GM12878 (cell line): Measurements from ENCODE around the gene CCDC32. TPM values are rescaled to one million over a fixed set of nuclear protein-coding genes. Genes with fewer than 3 reads are reported as not detected.

Experiments used
- ATAC-seq: fragments of 200-7000 bp; cut with Tn5 transposase; 3 replicates; pipeline ENCODE4 v1.9.1; 2020; ENCODE audit warnings: mild to moderate bottlenecking, moderate library complexity
- BruUV-seq: library from RNA; stranded (reverse); fragments of 400-500 nt; replicated peaks from 2 replicates; lab custom pipeline; 2021; lab: Mats Ljungman, UMichigan
- CTCF ChIA-PET: fragments of 300-600 bp; sonication (Branson Sonifier 250); formaldehyde crosslinking; extraction: SDS; loops from one replicate; lab custom pipeline; 2021; ENCODE audit warnings: inconsistent platforms; lab: Yijun Ruan, JAX
- POLR2A ChIA-PET: fragments of 350-600 bp; formaldehyde crosslinking; extraction: SDS; loops from one replicate; lab custom pipeline; 2021; ENCODE audit warnings: inconsistent platforms; lab: Charles Lee
- RAD21 ChIA-PET: fragments of 300-600 bp; sonication (Branson Sonifier 250); formaldehyde crosslinking; loops from one replicate; lab custom pipeline; 2023; ENCODE audit warnings: antibody characterized with exemption; ENCODE audit not compliant: unreplicated experiment; lab: Charles Lee
- SMC1A ChIA-PET: fragments of 300-600 bp; sonication (Branson Sonifier 250); formaldehyde crosslinking; loops from one replicate; lab custom pipeline; 2023; ENCODE audit not compliant: unreplicated experiment, uncharacterized antibody; lab: Charles Lee
- DNase-seq: peaks from one replicate; pipeline ENCODE4 v3.0.0-alpha.2; 2011; ENCODE audit warnings: low read depth, low spot score
- FAIRE-seq: peaks from 3 replicates; lab custom pipeline; 2011; peaks lifted over from hg19 to GRCh38; lab: Jason Lieb, UNC
- H2AFZ ChIP-seq: 2 replicates; pipeline ENCODE4 v1.6.0; 2011; ENCODE audit warnings: low read depth, low read length, control low read depth; ENCODE audit not compliant: control insufficient read depth
- H3K27ac ChIP-seq: 2 replicates; pipeline ENCODE4 v1.5.1; 2011; ENCODE audit warnings: control low read depth; ENCODE audit not compliant: control insufficient read depth, insufficient read depth
- H3K27me3 ChIP-seq, 2 experiments: replicated peaks in 1 of 2; 2 replicates each; pipeline versions ENCODE4 v1.6.0 to v1.6.1; 2011; ENCODE audit warnings: low read length in 1 of 2; ENCODE audit not compliant: control insufficient read depth in 2 of 2, insufficient read depth in 2 of 2
- H3K36me3 ChIP-seq, 2 experiments: 2 replicates each; pipeline ENCODE4 v1.5.1; 2011; ENCODE audit warnings: low read length in 1 of 2; ENCODE audit not compliant: control insufficient read depth in 2 of 2, insufficient read depth in 2 of 2
- H3K4me1 ChIP-seq: 2 replicates; pipeline ENCODE4 v1.6.1; 2011; ENCODE audit warnings: mild to moderate bottlenecking, low read length, moderate library complexity, mixed read lengths; ENCODE audit not compliant: control insufficient read depth, insufficient read depth
- H3K4me2 ChIP-seq: 2 replicates; pipeline ENCODE4 v1.6.0; 2011; ENCODE audit warnings: control low read depth; ENCODE audit not compliant: control insufficient read depth, insufficient read depth
- H3K4me3 ChIP-seq: fragments of 200-600 bp; sonication (generic); 2 replicates; pipeline ENCODE4 v1.5.1; 2016
- H3K79me2 ChIP-seq: 2 replicates; pipeline ENCODE4 v1.6.0; 2011; ENCODE audit warnings: low read length; ENCODE audit not compliant: control insufficient read depth, insufficient read depth
- H3K9ac ChIP-seq: 2 replicates; pipeline ENCODE4 v1.8.0; 2011; ENCODE audit warnings: low read length, control low read depth, mixed read lengths; ENCODE audit not compliant: control insufficient read depth, insufficient read depth
- H3K9me3 ChIP-seq: replicated peaks from 3 replicates; pipeline ENCODE4 v1.5.1; 2011; ENCODE audit warnings: mild to moderate bottlenecking, low read length; ENCODE audit not compliant: control insufficient read depth, insufficient read depth
- H4K20me1 ChIP-seq: 2 replicates; pipeline ENCODE4 v1.6.0; 2011; ENCODE audit not compliant: control insufficient read depth, insufficient read depth
- BCL11A ChIP-seq: IDR thresholded peaks from 2 replicates; pipeline ENCODE4 v1.6.1; 2011; ENCODE audit warnings: low read depth, low read length
- BRCA1 ChIP-seq: IDR thresholded peaks from 2 replicates; pipeline ENCODE4 v1.6.1; 2011; ENCODE audit warnings: low read depth, low read length, improper control_type of control experiment
- CUX1 ChIP-seq: IDR thresholded peaks from 2 replicates; pipeline ENCODE4 v1.6.1; 2012; ENCODE audit warnings: improper control_type of control experiment, low read depth, low read length; ENCODE audit not compliant: insufficient replicate concordance
- IKZF2 ChIP-seq, 2 experiments: fragments of 450-650 bp; IDR thresholded peaks; 2 replicates each; pipeline ENCODE4 v1.6.1; 2017; ENCODE audit warnings: mild to moderate bottlenecking in 2 of 2, moderate library complexity in 2 of 2
- MEF2B ChIP-seq: fragments of 450-650 bp; IDR thresholded peaks from 2 replicates; pipeline ENCODE4 v1.6.1; 2018; ENCODE audit warnings: mild to moderate bottlenecking, moderate library complexity; ENCODE audit not compliant: partially characterized antibody, poor library complexity, severe bottlenecking
- PAX8 ChIP-seq: fragments of 450-650 bp; IDR thresholded peaks from 2 replicates; pipeline ENCODE4 v1.6.1; 2017; ENCODE audit warnings: mild to moderate bottlenecking, moderate library complexity
- SMAD1 ChIP-seq: fragments of 450-650 bp; IDR thresholded peaks from 2 replicates; pipeline ENCODE4 v1.6.1; 2018; ENCODE audit warnings: mild to moderate bottlenecking, low read depth; ENCODE audit not compliant: partially characterized antibody
- YY1 ChIP-seq: IDR thresholded peaks from 2 replicates; pipeline ENCODE4 v1.6.1; 2011; ENCODE audit warnings: low read depth, mild to moderate bottlenecking, low read length
- WGBS: methylation state at CpG from one replicate; pipeline ENCODE4 v1.1.6; 2016; ENCODE audit warnings: low lambda C conversion rate; ENCODE audit not compliant: insufficient replicate concordance, insufficient coverage; ENCODE audit errors: missing lambda C conversion rate; 5-methylcytosine and 5-hydroxymethylcytosine counted together
- in situ Hi-C: fragments of 300-500 bp; cut with MboI; formaldehyde crosslinking; loops from 9 replicates; pipeline ENCODE4 v1.14.3; 2018; ENCODE audit warnings: mixed read lengths
- intact Hi-C: fragments of 100-400 bp; cut with micrococcal nuclease; formaldehyde crosslinking; loops from one replicate; pipeline ENCODE4 v1.14.2; 2022; ENCODE audit not compliant: unreplicated experiment
- polyA plus RNA-seq, 11 experiments: library from polyadenylated mRNA; depleted of rRNA in 4 of 11; unstranded in 6 of 11; stranded (reverse) in 5 of 11; fragments of >200 nt; fragmentation: Nextera tagmentation in 4 of 11; fragmentation: Illumina TruSeq in 1 of 11; extraction: Ambion mirVana in 4 of 11; extraction: Trizol in 1 of 11; gene quantifications; 1 replicate in 1 of 11; 2 replicates in 10 of 11; pipeline versions ENCODE4 v1.2.1 to v1.2.3, GENCODE V29; 2011 to 2016; ENCODE audit warnings: inconsistent platforms in 2 of 11, missing spikeins in 2 of 11, low read depth in 1 of 11
- total RNA-seq, 4 experiments: library from RNA; depleted of rRNA in 3 of 4; stranded (reverse); fragments of >200 nt in 3 of 4; fragmentation: Illumina TruSeq in 1 of 4; extraction: Trizol in 1 of 4; gene quantifications; 2 replicates each; pipeline versions ENCODE4 v1.2.1 to v1.2.3, GENCODE V29; 2013 to 2021

The CCDC32 gene
- total and polyA plus RNA-seq, 10 of the 15 experiments (the other 5 are each of a cell fraction or from before 2014, with no cell fraction given) = 30.2 to 74.3 (median 46.5) TPM

GRCh38 chr15:40567111-40567510 is 2.3 kb upstream of the CCDC32 start (continued):
- TF ChIP-seq BCL11A (no peak), BRCA1 (no peak), PAX8 (no peak), YY1 (no peak)

GRCh38 chr15:40565333-40566238 is 744 bp upstream of the CCDC32 start:
- ChIA-PET SMC1A (interaction anchor here (0.9 to 4.2 kb wide), 15 partner anchors 9 to 199 kb away, joined by 3 to 60 read pairs (median 4); no protein-coding TSS in a partner anchor), POLR2A (interaction anchor here (0.5 to 2.7 kb wide), 24 partner anchors 12 to 403 kb away, joined by 3 to 47 read pairs (median 4); partner anchors contain the start of genes DNAJC17, VPS18 and ZFYVE19), CTCF (interaction anchor here (0.7 to 4.4 kb wide), 12 partner anchors 8 to 128 kb away, joined by 3 to 56 read pairs (median 5); no protein-coding TSS in a partner anchor), RAD21 (interaction anchor here (0.8 to 2.7 kb wide), 18 partner anchors 12 to 327 kb away, joined by 3 to 39 read pairs (median 5); partner anchors contain the start of genes BAHD1, RAD51 and SPINT1)
- FAIRE-seq (no peak), DNase-seq (no peak), ATAC-seq (no peak)
- Histone ChIP-seq H3K4me2 (peak overlapping the region; percentile 46), H3K4me3 (peak overlapping the region; percentile 82), H3K27me3 (no peaks in the 10 kb centered on the region), H2AFZ (peak overlapping the region; percentile 89), H3K36me3 (peaks cover 0 to 10% of the 10 kb centered on the region in 2 experiments; a peak in 1 of 4 replicates), H3K9me3 (no peaks in the 10 kb centered on the region; the same call in 2 of the 3 replicates), H4K20me1 (no peaks in the 10 kb centered on the region), H3K4me1 (peaks cover 12% of the 10 kb centered on the region), H3K79me2 (peaks cover 49% of the 10 kb centered on the region), H3K9ac (peak overlapping the region; percentile 25), H3K27ac (peak overlapping the region; percentile 97)
- peak in 1 of 2 experiments; percentile 64; a peak in 3 of 4 replicates for TF ChIP-seq IKZF2 (IDR thresholded peaks at IDR 0.05)
- peak; percentile 66 for TF ChIP-seq MEF2B
- peak; percentile 9 for TF ChIP-seq CUX1
- no peak for TF ChIP-seq SMAD1
- no TSS peak for BruUV-seq
- intact Hi-C loops = loop anchor here (2.0 to 5.0 kb wide), 2 partner anchors 15 to 43 kb away; no protein-coding TSS in a partner anchor
- in situ Hi-C loops = no loop called here
- WGBS = 28% methylated on average over 17 of the region's 20 CpGs
